Liver (tissue), 9 donors: ENCODE data around the gene SNX20. TPM values are rescaled to one million over a fixed set of nuclear protein-coding genes. Genes with fewer than 3 reads are reported as not detected.

ENCODE experiments used
- DNase-seq: peaks from one replicate; pipeline ENCODE4 v3.0.0-alpha.2; 2017; ENCODE audit warnings: low spot score
- H3K27ac ChIP-seq, 2 donors: one replicate each; pipeline ENCODE4 v1.7.0; 2013; ENCODE audit warnings: inconsistent platforms in 2 of 2, low read length in 2 of 2, control low read depth in 1 of 2, low read depth in 1 of 2, mild to moderate bottlenecking in 1 of 2
- H3K27me3 ChIP-seq, 4 donors: one replicate each; pipeline versions ENCODE4 v1.6.1 to v1.7.0; 2013; ENCODE audit warnings: low read length in 3 of 4, inconsistent platforms in 1 of 4, mild to moderate bottlenecking in 1 of 4, moderate library complexity in 1 of 4; ENCODE audit not compliant: control insufficient read depth in 4 of 4, insufficient read depth in 4 of 4
- H3K36me3 ChIP-seq, 4 donors: one replicate each; pipeline versions ENCODE4 v1.6.1 to v1.7.0; 2013; ENCODE audit warnings: low read length in 3 of 4, mild to moderate bottlenecking in 3 of 4, low read depth in 1 of 4, moderate library complexity in 1 of 4; ENCODE audit not compliant: control insufficient read depth in 4 of 4, insufficient read depth in 3 of 4
- H3K4me1 ChIP-seq, 4 donors: one replicate each; pipeline versions ENCODE4 v1.6.1 to v1.7.0; 2013; ENCODE audit warnings: low read length in 3 of 4, mild to moderate bottlenecking in 3 of 4, moderate library complexity in 1 of 4; ENCODE audit not compliant: control insufficient read depth in 4 of 4, insufficient read depth in 4 of 4
- H3K4me3 ChIP-seq, 3 donors: one replicate each; pipeline versions ENCODE4 v1.6.1 to v1.7.0; 2013; ENCODE audit warnings: low read length in 3 of 3, control low read depth in 1 of 3, low read depth in 1 of 3, mild to moderate bottlenecking in 1 of 3
- H3K9ac ChIP-seq, 2 donors: one replicate each; pipeline ENCODE4 v1.7.0; 2013; ENCODE audit warnings: low read length in 2 of 2, mild to moderate bottlenecking in 2 of 2, moderate library complexity in 2 of 2, control low read depth in 1 of 2, low read depth in 1 of 2
- H3K9me3 ChIP-seq, 4 donors: one replicate each; pipeline versions ENCODE4 v1.6.1 to v1.7.0; 2013; ENCODE audit warnings: low read length in 3 of 4; ENCODE audit not compliant: control insufficient read depth in 4 of 4
- EGR1 ChIP-seq, 2 donors: IDR thresholded peaks; 2 replicates each; pipeline ENCODE4 v1.6.1; 2016 to 2018; ENCODE audit warnings: antibody characterized with exemption in 2 of 2, low read depth in 2 of 2
- FOXA2 ChIP-seq: IDR thresholded peaks from 2 replicates; pipeline ENCODE4 v1.6.1; 2016; ENCODE audit warnings: antibody characterized with exemption
- GABPA ChIP-seq, 2 donors: IDR thresholded peaks in 1 of 2; conservative IDR thresholded peaks in 1 of 2; 2 replicates each; pipeline ENCODE4 v1.6.1; 2016; ENCODE audit warnings: antibody characterized with exemption in 2 of 2, mild to moderate bottlenecking in 1 of 2, moderate library complexity in 1 of 2
- HNF4A ChIP-seq, 2 donors: conservative IDR thresholded peaks; 2 replicates each; pipeline ENCODE4 v1.6.1; 2016; ENCODE audit warnings: antibody characterized with exemption in 2 of 2, mild to moderate bottlenecking in 2 of 2
- HNF4G ChIP-seq: IDR thresholded peaks from 2 replicates; pipeline ENCODE4 v1.6.1; 2016; ENCODE audit warnings: antibody characterized with exemption
- JUND ChIP-seq, 2 donors: IDR thresholded peaks; 2 replicates each; pipeline ENCODE4 v1.6.1; 2016; ENCODE audit warnings: antibody characterized with exemption in 2 of 2
- NR2F2 ChIP-seq: IDR thresholded peaks from 2 replicates; pipeline ENCODE4 v1.6.1; 2016; ENCODE audit warnings: antibody characterized with exemption
- RAD21 ChIP-seq, 2 donors: IDR thresholded peaks; 2 replicates each; pipeline ENCODE4 v1.6.1; 2016; ENCODE audit warnings: antibody characterized with exemption in 2 of 2, mild to moderate bottlenecking in 2 of 2
- RXRA ChIP-seq, 2 donors: IDR thresholded peaks; 2 replicates each; pipeline ENCODE4 v1.6.1; 2017 to 2018; ENCODE audit warnings: antibody characterized with exemption in 2 of 2, mild to moderate bottlenecking in 1 of 2
- SP1 ChIP-seq: IDR thresholded peaks from 2 replicates; pipeline ENCODE4 v1.6.1; 2018; ENCODE audit warnings: antibody characterized with exemption, mild to moderate bottlenecking
- TAF1 ChIP-seq: conservative IDR thresholded peaks from 2 replicates; pipeline ENCODE4 v1.6.1; 2016; ENCODE audit warnings: antibody characterized with exemption, mild to moderate bottlenecking
- ZBTB33 ChIP-seq: IDR thresholded peaks from 2 replicates; pipeline ENCODE4 v1.6.1; 2016; ENCODE audit warnings: antibody characterized with exemption
- WGBS: extraction: QIAGEN DNeasy Blood & Tissue Kit; methylation state at CpG from one replicate; pipeline ENCODE4 v1.1.7; 2013; 5-methylcytosine and 5-hydroxymethylcytosine counted together
- polyA plus RNA-seq, 2 donors: library from polyadenylated mRNA; stranded (reverse) in 1 of 2; unstranded in 1 of 2; fragments of 200-250 nt in 1 of 2; fragments of >200 nt in 1 of 2; fragmentation: Nextera tagmentation in 1 of 2; extraction: Ambion mirVana in 1 of 2; gene quantifications; one replicate each; pipeline versions ENCODE4 v1.2.1 to v1.2.3, GENCODE V29; 2013 to 2015
- total RNA-seq, 2 donors: library from RNA; depleted of rRNA; stranded (reverse); fragments of >200 nt; gene quantifications; one replicate each; pipeline ENCODE4 v1.2.3, GENCODE V29; 2014
- TF ChIP-seq, protein P1 (sequence below): IDR thresholded peaks from 2 replicates; pipeline ENCODE4 v1.6.1; 2016; ENCODE audit warnings: antibody characterized with exemption
- TF ChIP-seq, protein P2 (sequence below): IDR thresholded peaks from 2 replicates; pipeline ENCODE4 v1.6.1; 2016; ENCODE audit warnings: antibody characterized with exemption, mild to moderate bottlenecking
- donor health status: healthy.
- donor health status: healthy.
- donor health status: healthy.
- donor health status: healthy.
- donor health status: healthy.

SNX20 gene
- total and polyA plus RNA-seq, 4 donors: 0.40 to 3.5 (median 0.98) TPM

DNA sequence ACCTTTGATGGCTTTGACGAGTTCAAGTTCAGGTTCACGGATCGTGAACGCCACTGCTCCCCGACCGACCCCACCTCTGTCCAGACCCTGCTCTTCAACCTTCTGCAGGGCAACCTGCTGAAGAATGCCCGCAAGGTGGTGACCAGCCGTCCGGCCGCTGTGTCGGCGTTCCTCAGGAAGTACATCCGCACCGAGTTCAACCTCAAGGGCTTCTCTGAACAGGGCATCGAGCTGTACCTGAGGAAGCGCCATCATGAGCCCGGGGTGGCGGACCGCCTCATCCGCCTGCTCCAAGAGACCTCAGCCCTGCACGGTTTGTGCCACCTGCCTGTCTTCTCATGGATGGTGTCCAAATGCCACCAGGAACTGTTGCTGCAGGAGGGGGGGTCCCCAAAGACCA, 29.9 kb upstream of the SNX20 start:
- no peaks in the 10 kb centered on the region for H3K36me3 ChIP-seq
- H3K27me3 ChIP-seq: no peaks in the 10 kb centered on the region
- no peak overlapping the region for H3K4me3 ChIP-seq
- H3K27ac ChIP-seq: no peak overlapping the region
- H3K4me1 ChIP-seq: no peaks in the 10 kb centered on the region
- no peak overlapping the region for H3K9ac ChIP-seq
- no peaks in the 10 kb centered on the region for H3K9me3 ChIP-seq
- WGBS: 95% methylated on average over 21 of the region's 21 CpGs
- TF ChIP-seq EGR1 (IDR thresholded peaks at IDR 0.05; ENCODE audit: low read depth in 2 of 2): no peak
- TF ChIP-seq GABPA (IDR thresholded peaks at IDR 0.05 in 1 of 2, conservative IDR thresholded peaks at IDR 0.05 in 1 of 2): no peak
- no peak for TF ChIP-seq ZBTB33
- TF ChIP-seq FOXA2: no peak
- TF ChIP-seq JUND (IDR thresholded peaks at IDR 0.05): no peak
- no peak for TF ChIP-seq HNF4A (conservative IDR thresholded peaks at IDR 0.05)
- TF ChIP-seq, protein P1, sequence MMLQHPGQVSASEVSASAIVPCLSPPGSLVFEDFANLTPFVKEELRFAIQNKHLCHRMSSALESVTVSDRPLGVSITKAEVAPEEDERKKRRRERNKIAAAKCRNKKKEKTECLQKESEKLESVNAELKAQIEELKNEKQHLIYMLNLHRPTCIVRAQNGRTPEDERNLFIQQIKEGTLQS: no peak
- TF ChIP-seq, protein P2, sequence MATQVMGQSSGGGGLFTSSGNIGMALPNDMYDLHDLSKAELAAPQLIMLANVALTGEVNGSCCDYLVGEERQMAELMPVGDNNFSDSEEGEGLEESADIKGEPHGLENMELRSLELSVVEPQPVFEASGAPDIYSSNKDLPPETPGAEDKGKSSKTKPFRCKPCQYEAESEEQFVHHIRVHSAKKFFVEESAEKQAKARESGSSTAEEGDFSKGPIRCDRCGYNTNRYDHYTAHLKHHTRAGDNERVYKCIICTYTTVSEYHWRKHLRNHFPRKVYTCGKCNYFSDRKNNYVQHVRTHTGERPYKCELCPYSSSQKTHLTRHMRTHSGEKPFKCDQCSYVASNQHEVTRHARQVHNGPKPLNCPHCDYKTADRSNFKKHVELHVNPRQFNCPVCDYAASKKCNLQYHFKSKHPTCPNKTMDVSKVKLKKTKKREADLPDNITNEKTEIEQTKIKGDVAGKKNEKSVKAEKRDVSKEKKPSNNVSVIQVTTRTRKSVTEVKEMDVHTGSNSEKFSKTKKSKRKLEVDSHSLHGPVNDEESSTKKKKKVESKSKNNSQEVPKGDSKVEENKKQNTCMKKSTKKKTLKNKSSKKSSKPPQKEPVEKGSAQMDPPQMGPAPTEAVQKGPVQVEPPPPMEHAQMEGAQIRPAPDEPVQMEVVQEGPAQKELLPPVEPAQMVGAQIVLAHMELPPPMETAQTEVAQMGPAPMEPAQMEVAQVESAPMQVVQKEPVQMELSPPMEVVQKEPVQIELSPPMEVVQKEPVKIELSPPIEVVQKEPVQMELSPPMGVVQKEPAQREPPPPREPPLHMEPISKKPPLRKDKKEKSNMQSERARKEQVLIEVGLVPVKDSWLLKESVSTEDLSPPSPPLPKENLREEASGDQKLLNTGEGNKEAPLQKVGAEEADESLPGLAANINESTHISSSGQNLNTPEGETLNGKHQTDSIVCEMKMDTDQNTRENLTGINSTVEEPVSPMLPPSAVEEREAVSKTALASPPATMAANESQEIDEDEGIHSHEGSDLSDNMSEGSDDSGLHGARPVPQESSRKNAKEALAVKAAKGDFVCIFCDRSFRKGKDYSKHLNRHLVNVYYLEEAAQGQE: no peak
- TF ChIP-seq HNF4G: no peak
- no peak for TF ChIP-seq SP1
- TF ChIP-seq NR2F2: no peak
- no peak for TF ChIP-seq RAD21 (IDR thresholded peaks at IDR 0.05)
- TF ChIP-seq TAF1: no peak
- DNase-seq: no peak

- H3K4me1 ChIP-seq: no peaks in the 10 kb centered on the region
- peaks cover 0 to 8% (median 1%) of the 10 kb centered on the region in 4 donors for H3K9me3 ChIP-seq
- no peak overlapping the region for H3K9ac ChIP-seq
- no peaks in the 10 kb centered on the region for H3K27me3 ChIP-seq
- WGBS: 86% methylated on average over 5 of the region's 5 CpGs
- TF ChIP-seq GABPA (IDR thresholded peaks at IDR 0.05 in 1 of 2, conservative IDR thresholded peaks at IDR 0.05 in 1 of 2) (no peak), FOXA2 (no peak), RXRA (IDR thresholded peaks at IDR 0.05) (no peak)
- H3K36me3 ChIP-seq: no peaks in the 10 kb centered on the region
- no peak for DNase-seq
- H3K4me3 ChIP-seq: no peak overlapping the region
- H3K27ac ChIP-seq: no peak overlapping the region
Observed at GRCh38 chr16:50709980-50710379, 28.9 kb upstream of the SNX20 start.
